Central memory CD8-positive, alpha-beta T cell (primary cell): Measurements from ENCODE around the gene MACROD2.
"Not testable (repeated sequence)": the region's sequence is repeated elsewhere in the genome, so short reads cannot be mapped to it uniquely, and the experiment has no call there.

Experiments used
- ATAC-seq: fragments of 150-1000 bp; cut with Tn5 transposase; replicated peaks from 2 replicates; pipeline ENCODE4 v1.10.0; 2022; ENCODE audit warnings: mild to moderate bottlenecking, moderate FRiP score, moderate number of reproducible peaks; ENCODE audit not compliant: poor library complexity, severe bottlenecking; ENCODE audit errors: extremely low read depth
- DNase-seq, 2 donors: peaks; one replicate each; pipeline ENCODE4 v3.0.0; 2021; ENCODE audit warnings: low spot score in 2 of 2
- H3K27ac Mint-ChIP-seq: one replicate; pipeline ENCODE4 v1.8.0; 2022; ENCODE audit warnings: low read depth, mild to moderate bottlenecking, moderate library complexity, mixed read lengths
- H3K27me3 Mint-ChIP-seq: one replicate; pipeline ENCODE4 v1.8.0; 2022; ENCODE audit warnings: mixed read lengths
- H3K36me3 Mint-ChIP-seq: one replicate; pipeline ENCODE4 v1.8.0; 2022; ENCODE audit warnings: mild to moderate bottlenecking, moderate library complexity, mixed read lengths; ENCODE audit not compliant: insufficient read depth
- H3K4me1 Mint-ChIP-seq: one replicate; pipeline ENCODE4 v1.8.0; 2022; ENCODE audit warnings: mixed read lengths
- H3K4me3 Mint-ChIP-seq: one replicate; pipeline ENCODE4 v1.8.0; 2022; ENCODE audit warnings: mild to moderate bottlenecking, moderate library complexity, mixed read lengths
- H3K9me3 Mint-ChIP-seq: one replicate; pipeline ENCODE4 v1.8.0; 2022; ENCODE audit warnings: mixed read lengths

MACROD2 gene

GRCh38 chr20:15528391-15529111, 1533.2 kb downstream of the MACROD2 start:
- no peak overlapping the region for H3K4me3 Mint-ChIP-seq
- no peak overlapping the region for H3K27ac Mint-ChIP-seq
- H3K36me3 Mint-ChIP-seq, result no peaks in the 10 kb centered on the region
- no peaks in the 10 kb centered on the region for H3K27me3 Mint-ChIP-seq
- H3K9me3 Mint-ChIP-seq, result peaks cover 23% of the 10 kb centered on the region
- DNase-seq (no peak), ATAC-seq (no peak)
- no peaks in the 10 kb centered on the region for H3K4me1 Mint-ChIP-seq

DNA sequence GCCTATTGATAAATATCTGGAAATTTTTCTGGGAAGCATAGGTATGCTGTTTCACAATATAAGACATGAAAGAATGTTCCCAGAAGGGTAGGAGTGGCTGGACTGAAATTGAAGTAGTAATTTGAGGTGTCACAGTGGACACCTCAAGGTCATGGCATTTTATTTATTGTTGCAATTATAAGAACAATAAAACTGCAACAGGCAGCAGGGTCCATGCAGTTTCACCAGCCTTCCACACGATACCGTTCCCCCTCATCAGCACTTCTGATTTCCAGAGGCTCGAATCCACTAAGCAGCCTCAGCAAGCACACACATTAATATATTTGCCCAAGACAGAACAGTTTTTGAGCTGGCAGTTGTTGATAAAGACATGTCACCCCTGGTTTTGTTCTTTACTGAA, 1540.5 kb downstream of the MACROD2 start:
- peaks cover 28% of the 10 kb centered on the region for H3K9me3 Mint-ChIP-seq
- H3K27me3 Mint-ChIP-seq, result no peaks in the 10 kb centered on the region
- H3K4me3 Mint-ChIP-seq, result no peak overlapping the region
- no peaks in the 10 kb centered on the region for H3K4me1 Mint-ChIP-seq
- no peak overlapping the region for H3K27ac Mint-ChIP-seq
- H3K36me3 Mint-ChIP-seq, result no peaks in the 10 kb centered on the region
- ATAC-seq (no peak), DNase-seq (no peak)

GRCh38 chr20:15537200-15537599, 1541.9 kb downstream of the MACROD2 start:
- not testable (repeated sequence) for H3K27ac Mint-ChIP-seq, H3K4me3 Mint-ChIP-seq, DNase-seq, H3K4me1 Mint-ChIP-seq, ATAC-seq, H3K27me3 Mint-ChIP-seq, H3K36me3 Mint-ChIP-seq
- peaks cover 35% of the 10 kb centered on the region for H3K9me3 Mint-ChIP-seq

DNA sequence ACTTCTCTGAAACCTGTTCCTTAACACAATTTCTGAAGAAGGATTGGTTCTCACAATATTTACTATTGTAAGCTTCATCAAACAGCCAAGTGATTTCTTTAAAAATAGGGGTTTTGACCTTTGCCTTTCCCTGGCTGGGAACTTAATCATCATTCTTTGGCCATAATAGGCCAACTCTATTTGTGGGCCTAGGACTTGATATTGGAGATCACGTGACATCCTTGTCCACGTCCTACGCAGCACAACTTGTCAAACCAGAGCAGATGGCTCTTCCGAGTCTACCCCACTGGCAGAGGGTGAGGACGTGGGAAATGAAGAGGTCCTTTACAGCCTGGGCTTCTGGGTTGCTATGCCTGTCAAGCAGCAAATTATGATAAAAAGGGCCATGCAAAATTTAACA, 1547.3 kb downstream of the MACROD2 start:
- Mint-ChIP-seq H3K4me3 (no peak overlapping the region), H3K4me1 (no peaks in the 10 kb centered on the region), H3K27ac (no peak overlapping the region), H3K36me3 (no peaks in the 10 kb centered on the region), H3K9me3 (peaks cover 35% of the 10 kb centered on the region), H3K27me3 (no peaks in the 10 kb centered on the region)
- DNase-seq, result no peak
- ATAC-seq, result no peak

GRCh38 chr20:15544742-15545141, 1549.4 kb downstream of the MACROD2 start:
- peaks cover 27% of the 10 kb centered on the region for H3K9me3 Mint-ChIP-seq
- no peak overlapping the region for H3K27ac Mint-ChIP-seq
- ATAC-seq, result no peak
- no peaks in the 10 kb centered on the region for H3K4me1 Mint-ChIP-seq
- no peaks in the 10 kb centered on the region for H3K27me3 Mint-ChIP-seq
- no peak overlapping the region for H3K4me3 Mint-ChIP-seq
- no peak for DNase-seq
- no peaks in the 10 kb centered on the region for H3K36me3 Mint-ChIP-seq

DNA sequence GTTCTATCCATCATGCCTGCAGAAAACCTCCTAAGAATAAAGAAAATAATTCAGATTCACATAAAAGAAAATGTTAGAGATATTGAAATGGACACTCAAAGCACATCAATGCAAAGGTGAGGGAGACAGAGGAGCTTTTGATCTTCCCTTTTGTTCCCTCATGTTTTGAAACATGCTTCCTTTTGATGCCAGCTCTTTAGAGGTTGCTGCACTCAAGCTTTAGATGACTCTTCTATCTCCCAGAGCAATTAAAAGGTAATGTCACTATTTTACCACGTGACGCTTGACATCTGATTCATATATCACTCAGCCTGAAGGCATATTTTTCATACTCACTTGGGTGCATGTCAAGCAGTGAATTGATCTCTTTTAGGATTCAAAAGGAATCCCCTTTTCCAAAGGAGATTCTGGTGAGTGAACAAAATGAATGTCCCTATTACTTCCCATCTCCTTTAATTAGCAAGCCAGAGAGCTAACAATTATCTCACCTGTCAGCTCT, 1551.3 kb downstream of the MACROD2 start:
- Mint-ChIP-seq H3K27ac (no peak overlapping the region), H3K4me3 (no peak overlapping the region), H3K36me3 (no peaks in the 10 kb centered on the region), H3K27me3 (no peaks in the 10 kb centered on the region), H3K9me3 (peaks cover 21% of the 10 kb centered on the region), H3K4me1 (no peaks in the 10 kb centered on the region)
- no peak for ATAC-seq
- DNase-seq, result no peak

DNA sequence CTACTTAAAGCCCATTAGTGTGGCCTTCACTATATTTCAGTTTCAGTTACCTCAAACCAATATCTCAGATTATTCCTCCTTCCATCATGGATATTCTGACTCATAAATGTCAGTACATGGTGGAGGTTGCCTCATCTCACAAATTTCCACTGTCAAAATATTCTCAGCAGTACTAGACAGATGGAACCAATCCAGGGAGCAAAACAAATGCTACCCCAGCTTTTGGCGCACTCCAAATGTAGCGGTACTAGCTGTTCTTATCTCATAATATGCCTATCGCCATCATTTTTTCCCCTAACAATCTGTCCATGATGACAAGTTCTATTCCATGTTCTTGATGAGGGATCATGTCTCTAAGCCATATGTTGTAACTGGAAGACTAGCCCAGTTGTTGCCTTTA, 1551.8 kb downstream of the MACROD2 start:
- Mint-ChIP-seq H3K4me1 (no peaks in the 10 kb centered on the region), H3K4me3 (no peak overlapping the region), H3K27me3 (no peaks in the 10 kb centered on the region), H3K27ac (no peak overlapping the region), H3K36me3 (no peaks in the 10 kb centered on the region), H3K9me3 (peaks cover 15% of the 10 kb centered on the region)
- DNase-seq (no peak), ATAC-seq (no peak)

DNA sequence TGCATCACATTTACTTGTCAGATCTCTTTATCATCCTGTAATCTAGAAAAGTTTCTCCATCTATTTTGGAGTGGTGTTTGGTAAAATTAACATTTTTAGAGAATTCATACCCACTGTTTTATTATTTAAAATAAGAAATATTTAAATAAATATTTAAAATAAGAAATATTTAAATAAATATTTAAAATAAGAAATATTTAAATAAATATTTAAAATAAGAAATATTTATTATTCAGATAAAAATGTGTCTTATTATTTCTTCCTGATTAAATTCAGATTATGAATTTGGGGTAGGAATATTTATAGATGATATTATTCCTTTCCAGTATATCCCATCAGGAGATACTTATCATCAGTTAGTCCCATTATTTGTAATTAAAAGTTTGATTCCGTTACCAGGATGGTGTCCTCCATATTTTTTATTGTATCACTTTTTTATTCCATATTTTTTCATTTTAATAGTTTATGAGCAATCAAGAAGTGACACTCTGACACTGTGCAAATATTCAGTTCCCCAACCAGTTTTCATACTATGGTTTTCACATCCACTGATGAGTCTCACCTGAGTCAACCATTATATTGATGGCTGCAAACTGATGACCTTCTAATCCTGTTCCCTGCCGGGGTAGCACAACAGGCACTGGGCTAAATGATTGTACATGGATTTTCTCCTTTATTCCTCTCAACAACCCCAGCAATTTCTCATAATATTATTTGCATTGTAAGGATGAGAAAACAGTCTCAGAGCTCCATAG, 1555.0 kb downstream of the MACROD2 start:
- peaks cover 32% of the 10 kb centered on the region for H3K9me3 Mint-ChIP-seq
- DNase-seq (no peak), ATAC-seq (no peak)
- no peaks in the 10 kb centered on the region for H3K27me3 Mint-ChIP-seq
- H3K4me1 Mint-ChIP-seq, result no peaks in the 10 kb centered on the region
- H3K36me3 Mint-ChIP-seq, result peaks cover 2% of the 10 kb centered on the region
- H3K4me3 Mint-ChIP-seq, result no peak overlapping the region
- no peak overlapping the region for H3K27ac Mint-ChIP-seq

GRCh38 chr20:15555913-15556312, 1560.6 kb downstream of the MACROD2 start:
- DNase-seq, result no peak
- Mint-ChIP-seq H3K27me3 (no peaks in the 10 kb centered on the region), H3K4me1 (no peaks in the 10 kb centered on the region), H3K36me3 (peaks cover 2% of the 10 kb centered on the region), H3K27ac (no peak overlapping the region), H3K4me3 (no peak overlapping the region), H3K9me3 (peaks cover 31% of the 10 kb centered on the region)
- no peak for ATAC-seq

DNA sequence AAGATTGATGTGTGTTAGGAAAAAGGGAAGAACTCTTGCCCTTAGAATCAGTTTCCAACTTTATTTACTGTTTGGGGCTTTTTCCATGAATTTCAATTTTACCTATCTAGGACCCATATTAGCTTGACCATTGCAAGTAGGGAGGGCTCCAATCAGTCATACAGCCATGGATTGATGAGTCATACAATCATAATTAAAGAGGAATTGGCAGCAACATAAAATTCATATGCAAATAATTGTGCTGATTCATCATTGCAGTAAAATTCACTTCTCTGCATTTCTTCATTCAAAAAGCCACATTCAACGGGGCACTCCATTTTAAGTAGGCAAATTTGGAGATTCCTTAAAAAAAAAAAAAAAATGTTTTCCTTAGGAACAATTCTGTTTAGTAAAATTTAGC, 1561.6 kb downstream of the MACROD2 start:
- no peaks in the 10 kb centered on the region for H3K27me3 Mint-ChIP-seq
- H3K9me3 Mint-ChIP-seq, result peaks cover 31% of the 10 kb centered on the region
- no peak for DNase-seq
- H3K27ac Mint-ChIP-seq, result no peak overlapping the region
- H3K4me3 Mint-ChIP-seq, result no peak overlapping the region
- H3K36me3 Mint-ChIP-seq, result peaks cover 2% of the 10 kb centered on the region
- no peaks in the 10 kb centered on the region for H3K4me1 Mint-ChIP-seq
- ATAC-seq, result no peak

- H3K27ac Mint-ChIP-seq, result no peak overlapping the region
- no peak overlapping the region for H3K4me3 Mint-ChIP-seq
- no peak for DNase-seq
- H3K9me3 Mint-ChIP-seq, result peaks cover 11% of the 10 kb centered on the region
- no peaks in the 10 kb centered on the region for H3K36me3 Mint-ChIP-seq
- no peaks in the 10 kb centered on the region for H3K27me3 Mint-ChIP-seq
- no peaks in the 10 kb centered on the region for H3K4me1 Mint-ChIP-seq
- ATAC-seq, result no peak
Measured at GRCh38 chr20:15561070-15561569, 1565.8 kb downstream of the MACROD2 start.

GRCh38 chr20:15561707-15562404, 1566.5 kb downstream of the MACROD2 start:
- Mint-ChIP-seq H3K9me3 (peaks cover 11% of the 10 kb centered on the region), H3K27ac (no peak overlapping the region), H3K27me3 (no peaks in the 10 kb centered on the region), H3K4me3 (no peak overlapping the region), H3K4me1 (no peaks in the 10 kb centered on the region), H3K36me3 (no peaks in the 10 kb centered on the region)
- ATAC-seq (no peak), DNase-seq (no peak)
